ENCODE data around the gene OR6C65.
"Not testable (repeated sequence)": the region's sequence is repeated elsewhere in the genome, so short reads cannot be mapped to it uniquely, and the experiment has no call there.

DNA sequence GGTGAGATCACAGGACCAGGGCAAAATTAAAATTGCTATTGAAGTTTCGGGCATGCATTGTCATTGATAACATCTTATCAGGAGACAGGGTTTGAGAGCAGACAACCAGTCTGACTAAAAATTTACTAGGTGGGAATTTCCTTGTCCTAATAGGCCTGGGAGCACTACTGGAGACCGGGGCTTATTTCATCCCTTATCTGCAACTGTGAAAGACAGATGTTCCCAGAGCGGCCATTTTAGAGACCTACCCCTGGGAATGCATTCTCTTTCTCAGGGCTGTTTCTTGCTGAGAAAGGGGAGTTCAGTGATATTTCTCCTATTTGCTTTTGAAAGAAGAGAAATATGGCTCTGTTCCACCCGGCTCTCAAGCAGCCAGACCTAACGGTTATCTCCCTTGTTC, 40.9 kb downstream of the OR6C65 start:
- TF ChIP-seq, protein P1, sequence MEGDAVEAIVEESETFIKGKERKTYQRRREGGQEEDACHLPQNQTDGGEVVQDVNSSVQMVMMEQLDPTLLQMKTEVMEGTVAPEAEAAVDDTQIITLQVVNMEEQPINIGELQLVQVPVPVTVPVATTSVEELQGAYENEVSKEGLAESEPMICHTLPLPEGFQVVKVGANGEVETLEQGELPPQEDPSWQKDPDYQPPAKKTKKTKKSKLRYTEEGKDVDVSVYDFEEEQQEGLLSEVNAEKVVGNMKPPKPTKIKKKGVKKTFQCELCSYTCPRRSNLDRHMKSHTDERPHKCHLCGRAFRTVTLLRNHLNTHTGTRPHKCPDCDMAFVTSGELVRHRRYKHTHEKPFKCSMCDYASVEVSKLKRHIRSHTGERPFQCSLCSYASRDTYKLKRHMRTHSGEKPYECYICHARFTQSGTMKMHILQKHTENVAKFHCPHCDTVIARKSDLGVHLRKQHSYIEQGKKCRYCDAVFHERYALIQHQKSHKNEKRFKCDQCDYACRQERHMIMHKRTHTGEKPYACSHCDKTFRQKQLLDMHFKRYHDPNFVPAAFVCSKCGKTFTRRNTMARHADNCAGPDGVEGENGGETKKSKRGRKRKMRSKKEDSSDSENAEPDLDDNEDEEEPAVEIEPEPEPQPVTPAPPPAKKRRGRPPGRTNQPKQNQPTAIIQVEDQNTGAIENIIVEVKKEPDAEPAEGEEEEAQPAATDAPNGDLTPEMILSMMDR (IDR thresholded peaks at IDR 0.05) = not testable (repeated sequence)
- not testable (repeated sequence) for TF ChIP-seq POLR2AphosphoS5 (IDR thresholded peaks at IDR 0.05)

Measured in sigmoid colon (tissue), 4 donors.